K562 (cell line): Measurements from ENCODE around the gene MATK. TPM values are rescaled to one million over a fixed set of nuclear protein-coding genes. Genes with fewer than 3 reads are reported as not detected.

Experiments used
- ATAC-seq: fragments of 200-7000 bp; cut with Tn5 transposase; 3 replicates; pipeline ENCODE4 v1.9.1; 2020; ENCODE audit warnings: moderate library complexity
- BruUV-seq: library from RNA; stranded (reverse); fragments of 400-500 nt; replicated peaks from 2 replicates; lab custom pipeline; 2021; lab: Mats Ljungman, UMichigan
- CTCF ChIA-PET: fragments of 300-600 bp; formaldehyde crosslinking; extraction: SDS; loops from one replicate; lab custom pipeline; 2021; ENCODE audit warnings: low intra/inter-chr PET ratio; lab: Yijun Ruan, JAX
- POLR2A ChIA-PET: fragments of 300-600, 350-650 bp; sonication (Branson Sonifier 250); formaldehyde crosslinking; extraction: SDS; loops from one replicate; lab custom pipeline; 2021; ENCODE audit warnings: antibody characterized with exemption, inconsistent platforms; lab: Yijun Ruan, JAX
- DNase-seq, 4 experiments: peaks; one replicate each; pipeline versions ENCODE4 v3.0.0 to v3.0.0-alpha.2; 2011 to 2018; ENCODE audit warnings: low spot score in 3 of 4, mixed read lengths in 3 of 4; ENCODE audit errors: extremely low read depth in 1 of 4
- FAIRE-seq: peaks from 2 replicates; lab custom pipeline; 2011; peaks lifted over from hg19 to GRCh38; lab: Jason Lieb, UNC
- H2AFZ ChIP-seq: 2 replicates; pipeline ENCODE4 v1.6.0; 2011; ENCODE audit warnings: low read depth, low read length, control low read depth, inconsistent platforms
- H3K27ac ChIP-seq: fragments of 200-600 bp; 3 replicates; pipeline ENCODE4 v1.8.0; 2011; ENCODE audit warnings: low read depth, mild to moderate bottlenecking, control low read depth, inconsistent platforms, low read length, moderate library complexity, mixed read lengths; ENCODE audit errors: extremely low read depth
- H3K27me3 ChIP-seq, 2 experiments: fragments of 300-600 bp in 1 of 2; 2 replicates in 1 of 2; 3 replicates in 1 of 2; pipeline versions ENCODE4 v1.6.0 to v1.8.0; 2011; ENCODE audit warnings: inconsistent platforms in 2 of 2, low read length in 2 of 2, mild to moderate bottlenecking in 1 of 2, mixed read lengths in 1 of 2, moderate library complexity in 1 of 2; ENCODE audit not compliant: control insufficient read depth in 2 of 2, insufficient read depth in 2 of 2
- H3K36me3 ChIP-seq: fragments of 300-600 bp; 3 replicates; pipeline ENCODE4 v1.8.0; 2011; ENCODE audit warnings: mild to moderate bottlenecking, low read length, inconsistent platforms; ENCODE audit not compliant: control insufficient read depth, insufficient read depth
- H3K4me1 ChIP-seq, 2 experiments: fragments of 200-600 bp in 1 of 2; replicated peaks in 1 of 2; 2 replicates in 1 of 2; 3 replicates in 1 of 2; pipeline versions ENCODE4 v1.5.1 to v1.8.0; 2011; ENCODE audit warnings: inconsistent platforms in 2 of 2, low read length in 2 of 2, mild to moderate bottlenecking in 1 of 2, mixed read lengths in 1 of 2, moderate library complexity in 1 of 2; ENCODE audit not compliant: control insufficient read depth in 2 of 2, insufficient read depth in 2 of 2
- H3K4me2 ChIP-seq: 2 replicates; pipeline ENCODE4 v1.6.1; 2011; ENCODE audit warnings: low read length, control low read depth, inconsistent platforms, mixed read lengths; ENCODE audit not compliant: insufficient read depth
- H3K4me3 ChIP-seq: fragments of 200-600 bp; sonication (generic), shearing (Covaris generic); 2 replicates; pipeline ENCODE4 v1.5.1; 2016; ENCODE audit warnings: control low read depth, inconsistent platforms
- H3K79me2 ChIP-seq: fragments of 200-600 bp; 3 replicates; pipeline ENCODE4 v1.8.0; 2011; ENCODE audit warnings: low read length, inconsistent platforms; ENCODE audit not compliant: control insufficient read depth, insufficient read depth
- H3K9ac ChIP-seq, 2 experiments: 2 replicates each; pipeline versions ENCODE4 v1.6.0 to v1.6.1; 2011; ENCODE audit warnings: low read depth in 2 of 2, low read length in 2 of 2, control low read depth in 1 of 2, inconsistent platforms in 1 of 2, mild to moderate bottlenecking in 1 of 2, mixed read lengths in 1 of 2; ENCODE audit not compliant: insufficient read depth in 1 of 2
- H3K9me1 ChIP-seq: one replicate; pipeline ENCODE4 v1.6.0; 2011; ENCODE audit warnings: inconsistent platforms, mild to moderate bottlenecking, low read length, moderate library complexity; ENCODE audit not compliant: control insufficient read depth, insufficient read depth
- H3K9me3 ChIP-seq: replicated peaks from 2 replicates; pipeline ENCODE4 v1.5.1; 2011; ENCODE audit warnings: low read depth, low read length, inconsistent platforms; ENCODE audit not compliant: control insufficient read depth, insufficient read depth
- H4K20me1 ChIP-seq: replicated peaks from 2 replicates; pipeline ENCODE4 v1.6.1; 2011; ENCODE audit warnings: low read length, inconsistent platforms, mixed read lengths; ENCODE audit not compliant: control insufficient read depth, insufficient read depth
- CCNT2 ChIP-seq: IDR thresholded peaks from 2 replicates; pipeline ENCODE4 v1.6.1; 2011; ENCODE audit warnings: borderline replicate concordance, low read depth, mild to moderate bottlenecking, moderate library complexity, mixed read lengths, low read length; ENCODE audit not compliant: insufficient read length; ENCODE audit errors: extremely low read depth
- GABPB1 ChIP-seq: sonication (generic); formaldehyde crosslinking; IDR thresholded peaks from 2 replicates; pipeline ENCODE4 v1.8.0; 2022; ENCODE audit warnings: mild to moderate bottlenecking, missing genetic modification reagents
- ZNF431 ChIP-seq: sonication (generic); formaldehyde crosslinking; IDR thresholded peaks from 2 replicates; pipeline ENCODE4 v1.8.0; 2022; ENCODE audit warnings: mild to moderate bottlenecking, missing genetic modification reagents
- WGBS: fragments of 100-300 bp; shearing (Covaris generic); methylation state at CpG from one replicate; pipeline ENCODE4 v1.1.6; 2016; ENCODE audit warnings: low coverage, mixed read lengths; ENCODE audit not compliant: insufficient coverage; ENCODE audit errors: missing lambda C conversion rate; 5-methylcytosine and 5-hydroxymethylcytosine counted together
- in situ Hi-C: fragments of 300-500 bp; cut with MboI; formaldehyde crosslinking; loops from 4 replicates; pipeline ENCODE4 v1.15.0; 2018; ENCODE audit warnings: inconsistent platforms, mixed read lengths
- intact Hi-C: fragments of 100-400 bp; cut with micrococcal nuclease; formaldehyde crosslinking; loops from 2 replicates; pipeline ENCODE4 v1.14.2; 2022
- polyA plus RNA-seq, 8 experiments: library from polyadenylated mRNA; depleted of rRNA in 4 of 8; stranded (reverse) in 5 of 8; unstranded in 3 of 8; fragments of >200 nt; fragmentation: Nextera tagmentation in 2 of 8; fragmentation: Illumina TruSeq in 1 of 8; extraction: Ambion mirVana in 2 of 8; extraction: Trizol in 1 of 8; gene quantifications; 2 replicates each; pipeline versions ENCODE4 v1.2.1 to v1.2.3, GENCODE V29; 2011 to 2014; ENCODE audit warnings: inconsistent platforms in 1 of 8, missing spikeins in 1 of 8
- total RNA-seq, 7 experiments: library from RNA; depleted of rRNA in 6 of 7; stranded (reverse); fragments of >200 nt in 6 of 7; fragmentation: Illumina TruSeq in 2 of 7; extraction: Trizol in 2 of 7; gene quantifications; 2 replicates each; pipeline versions ENCODE4 v1.2.1 to v1.2.3, GENCODE V29; 2011 to 2021; ENCODE audit warnings: low replicate concordance in 1 of 7
- TF ChIP-seq, protein P1 (sequence below): fragments of 250-450 bp; sonication (Bioruptor Pico); IDR thresholded peaks from 2 replicates; pipeline ENCODE4 v1.8.0; 2022; ENCODE audit warnings: inconsistent platforms, mild to moderate bottlenecking, moderate library complexity, borderline replicate concordance
- TF ChIP-seq, protein P2 (sequence below): fragments of 250-450 bp; sonication (Bioruptor Pico); IDR thresholded peaks from 2 replicates; pipeline ENCODE4 v1.8.0; 2022; ENCODE audit warnings: inconsistent platforms
- TF ChIP-seq, protein P3 (sequence below): sonication (generic); formaldehyde crosslinking; IDR thresholded peaks from 2 replicates; pipeline ENCODE4 v1.8.1; 2023; ENCODE audit warnings: mild to moderate bottlenecking, missing genetic modification reagents
- TF ChIP-seq, protein P4 (sequence below), 2 experiments: IDR thresholded peaks; 2 replicates each; pipeline ENCODE4 v1.6.1; 2011; ENCODE audit warnings: borderline replicate concordance in 1 of 2, control low read depth in 1 of 2, low read depth in 1 of 2, low read length in 1 of 2, mild to moderate bottlenecking in 1 of 2, mixed read lengths in 1 of 2, moderate library complexity in 1 of 2; ENCODE audit not compliant: insufficient read depth in 1 of 2, insufficient read length in 1 of 2, poor library complexity in 1 of 2, severe bottlenecking in 1 of 2; ENCODE audit errors: extremely low read depth in 1 of 2
- TF ChIP-seq, protein P5 (sequence below): fragments of 450-650 bp; IDR thresholded peaks from 2 replicates; pipeline ENCODE4 v1.6.1; 2018; ENCODE audit not compliant: partially characterized antibody

The MATK gene
- total and polyA plus RNA-seq, 9 of the 15 experiments (the other 6 are each of a cell fraction or from before 2014, with no cell fraction given), result 0.08 to 41.5 (median 21.4) TPM

DNA sequence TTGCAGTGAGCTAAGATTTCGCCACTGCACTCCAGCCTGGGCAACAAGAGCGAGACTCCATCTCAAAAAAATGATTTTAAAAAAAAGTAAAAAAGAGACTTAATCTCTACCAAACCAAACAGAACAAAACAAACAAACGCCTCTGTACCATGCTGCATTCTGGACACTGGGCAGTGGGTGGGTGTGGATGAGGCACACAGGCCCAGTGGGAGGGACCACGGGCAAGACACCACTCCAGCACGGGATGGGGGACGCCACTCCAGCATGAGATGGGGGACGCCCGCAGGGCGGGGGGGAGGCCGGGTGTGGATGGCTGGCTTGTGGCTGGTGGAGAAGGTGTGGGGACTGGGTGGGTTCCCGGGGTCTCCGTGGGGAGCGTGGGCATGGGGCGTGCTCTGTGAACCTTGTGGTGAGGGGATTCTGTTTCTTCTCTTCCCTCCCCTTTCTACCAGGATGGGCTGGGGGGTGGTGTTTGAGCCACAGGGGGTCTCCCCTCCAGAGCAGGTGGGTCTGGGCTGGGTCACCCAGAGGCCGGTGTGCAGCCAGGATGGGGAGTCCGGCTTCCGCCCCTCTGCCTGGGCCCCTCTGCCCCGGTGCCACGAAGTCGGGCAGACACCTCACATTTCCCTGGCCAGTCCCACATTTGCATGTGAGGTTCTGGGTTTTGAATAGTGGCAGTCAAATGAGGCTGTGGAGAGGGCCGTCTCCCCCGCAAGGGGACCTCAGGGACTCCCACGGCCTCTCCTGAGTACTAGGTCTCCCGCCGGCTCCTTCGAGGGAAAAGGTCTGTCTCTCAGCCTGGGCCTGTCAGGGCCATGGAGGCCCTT is 23.9 kb upstream of the MATK start:
- WGBS, result 78% methylated on average over 17 of the region's 26 CpGs
- H4K20me1 ChIP-seq, result no peaks in the 10 kb centered on the region
- ChIA-PET CTCF (no interaction called here), POLR2A (no interaction called here)
- H3K27me3 ChIP-seq, result no peaks in the 10 kb centered on the region; a peak in 1 of 5 replicates
- H3K4me1 ChIP-seq, result peaks cover 0 to 59% of the 10 kb centered on the region in 2 experiments
- H3K9me1 ChIP-seq, result no peaks in the 10 kb centered on the region
- no peak for FAIRE-seq
- in situ Hi-C loops (no loop called here), intact Hi-C loops (no loop called here)
- H3K27ac ChIP-seq, result no peak overlapping the region
- no peaks in the 10 kb centered on the region for H3K36me3 ChIP-seq
- H3K9ac ChIP-seq, result peak overlapping the region in 1 of 2 experiments; percentile 58; a peak in 2 of 4 replicates
- H3K79me2 ChIP-seq, result no peaks in the 10 kb centered on the region
- no TSS peak for BruUV-seq
- H3K9me3 ChIP-seq, result peaks cover 7% of the 10 kb centered on the region
- no peak for ATAC-seq
- DNase-seq, result no peak
- no peak overlapping the region for H3K4me3 ChIP-seq
- H3K4me2 ChIP-seq, result no peak overlapping the region
- H2AFZ ChIP-seq, result no peak overlapping the region; the same call in 1 of the 2 replicates
- TF ChIP-seq, protein P1, sequence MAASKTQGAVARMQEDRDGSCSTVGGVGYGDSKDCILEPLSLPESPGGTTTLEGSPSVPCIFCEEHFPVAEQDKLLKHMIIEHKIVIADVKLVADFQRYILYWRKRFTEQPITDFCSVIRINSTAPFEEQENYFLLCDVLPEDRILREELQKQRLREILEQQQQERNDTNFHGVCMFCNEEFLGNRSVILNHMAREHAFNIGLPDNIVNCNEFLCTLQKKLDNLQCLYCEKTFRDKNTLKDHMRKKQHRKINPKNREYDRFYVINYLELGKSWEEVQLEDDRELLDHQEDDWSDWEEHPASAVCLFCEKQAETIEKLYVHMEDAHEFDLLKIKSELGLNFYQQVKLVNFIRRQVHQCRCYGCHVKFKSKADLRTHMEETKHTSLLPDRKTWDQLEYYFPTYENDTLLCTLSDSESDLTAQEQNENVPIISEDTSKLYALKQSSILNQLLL (CRISPR knock-in tag), result no peak
- TF ChIP-seq CCNT2 (no peak), GABPB1 (CRISPR knock-in tag) (no peak), ZNF431 (no peak)
- TF ChIP-seq, protein P2, sequence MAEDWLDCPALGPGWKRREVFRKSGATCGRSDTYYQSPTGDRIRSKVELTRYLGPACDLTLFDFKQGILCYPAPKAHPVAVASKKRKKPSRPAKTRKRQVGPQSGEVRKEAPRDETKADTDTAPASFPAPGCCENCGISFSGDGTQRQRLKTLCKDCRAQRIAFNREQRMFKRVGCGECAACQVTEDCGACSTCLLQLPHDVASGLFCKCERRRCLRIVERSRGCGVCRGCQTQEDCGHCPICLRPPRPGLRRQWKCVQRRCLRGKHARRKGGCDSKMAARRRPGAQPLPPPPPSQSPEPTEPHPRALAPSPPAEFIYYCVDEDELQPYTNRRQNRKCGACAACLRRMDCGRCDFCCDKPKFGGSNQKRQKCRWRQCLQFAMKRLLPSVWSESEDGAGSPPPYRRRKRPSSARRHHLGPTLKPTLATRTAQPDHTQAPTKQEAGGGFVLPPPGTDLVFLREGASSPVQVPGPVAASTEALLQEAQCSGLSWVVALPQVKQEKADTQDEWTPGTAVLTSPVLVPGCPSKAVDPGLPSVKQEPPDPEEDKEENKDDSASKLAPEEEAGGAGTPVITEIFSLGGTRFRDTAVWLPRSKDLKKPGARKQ (CRISPR knock-in tag), result no peak
- TF ChIP-seq, protein P3, sequence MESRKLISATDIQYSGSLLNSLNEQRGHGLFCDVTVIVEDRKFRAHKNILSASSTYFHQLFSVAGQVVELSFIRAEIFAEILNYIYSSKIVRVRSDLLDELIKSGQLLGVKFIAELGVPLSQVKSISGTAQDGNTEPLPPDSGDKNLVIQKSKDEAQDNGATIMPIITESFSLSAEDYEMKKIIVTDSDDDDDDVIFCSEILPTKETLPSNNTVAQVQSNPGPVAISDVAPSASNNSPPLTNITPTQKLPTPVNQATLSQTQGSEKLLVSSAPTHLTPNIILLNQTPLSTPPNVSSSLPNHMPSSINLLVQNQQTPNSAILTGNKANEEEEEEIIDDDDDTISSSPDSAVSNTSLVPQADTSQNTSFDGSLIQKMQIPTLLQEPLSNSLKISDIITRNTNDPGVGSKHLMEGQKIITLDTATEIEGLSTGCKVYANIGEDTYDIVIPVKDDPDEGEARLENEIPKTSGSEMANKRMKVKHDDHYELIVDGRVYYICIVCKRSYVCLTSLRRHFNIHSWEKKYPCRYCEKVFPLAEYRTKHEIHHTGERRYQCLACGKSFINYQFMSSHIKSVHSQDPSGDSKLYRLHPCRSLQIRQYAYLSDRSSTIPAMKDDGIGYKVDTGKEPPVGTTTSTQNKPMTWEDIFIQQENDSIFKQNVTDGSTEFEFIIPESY (CRISPR knock-in tag), result peak; percentile 43; the same call in 1 of the 2 replicates
- TF ChIP-seq, protein P4, sequence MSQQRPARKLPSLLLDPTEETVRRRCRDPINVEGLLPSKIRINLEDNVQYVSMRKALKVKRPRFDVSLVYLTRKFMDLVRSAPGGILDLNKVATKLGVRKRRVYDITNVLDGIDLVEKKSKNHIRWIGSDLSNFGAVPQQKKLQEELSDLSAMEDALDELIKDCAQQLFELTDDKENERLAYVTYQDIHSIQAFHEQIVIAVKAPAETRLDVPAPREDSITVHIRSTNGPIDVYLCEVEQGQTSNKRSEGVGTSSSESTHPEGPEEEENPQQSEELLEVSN (IDR thresholded peaks at IDR 0.05; ENCODE audit: borderline replicate concordance in 1 of 2, extremely low read depth in 1 of 2, insufficient read depth in 1 of 2, insufficient read length in 1 of 2, low read depth in 1 of 2, low read length in 1 of 2, poor library complexity in 1 of 2, severe bottlenecking in 1 of 2), result peak in 1 of 2 experiments; percentile 16
- TF ChIP-seq, protein P5, sequence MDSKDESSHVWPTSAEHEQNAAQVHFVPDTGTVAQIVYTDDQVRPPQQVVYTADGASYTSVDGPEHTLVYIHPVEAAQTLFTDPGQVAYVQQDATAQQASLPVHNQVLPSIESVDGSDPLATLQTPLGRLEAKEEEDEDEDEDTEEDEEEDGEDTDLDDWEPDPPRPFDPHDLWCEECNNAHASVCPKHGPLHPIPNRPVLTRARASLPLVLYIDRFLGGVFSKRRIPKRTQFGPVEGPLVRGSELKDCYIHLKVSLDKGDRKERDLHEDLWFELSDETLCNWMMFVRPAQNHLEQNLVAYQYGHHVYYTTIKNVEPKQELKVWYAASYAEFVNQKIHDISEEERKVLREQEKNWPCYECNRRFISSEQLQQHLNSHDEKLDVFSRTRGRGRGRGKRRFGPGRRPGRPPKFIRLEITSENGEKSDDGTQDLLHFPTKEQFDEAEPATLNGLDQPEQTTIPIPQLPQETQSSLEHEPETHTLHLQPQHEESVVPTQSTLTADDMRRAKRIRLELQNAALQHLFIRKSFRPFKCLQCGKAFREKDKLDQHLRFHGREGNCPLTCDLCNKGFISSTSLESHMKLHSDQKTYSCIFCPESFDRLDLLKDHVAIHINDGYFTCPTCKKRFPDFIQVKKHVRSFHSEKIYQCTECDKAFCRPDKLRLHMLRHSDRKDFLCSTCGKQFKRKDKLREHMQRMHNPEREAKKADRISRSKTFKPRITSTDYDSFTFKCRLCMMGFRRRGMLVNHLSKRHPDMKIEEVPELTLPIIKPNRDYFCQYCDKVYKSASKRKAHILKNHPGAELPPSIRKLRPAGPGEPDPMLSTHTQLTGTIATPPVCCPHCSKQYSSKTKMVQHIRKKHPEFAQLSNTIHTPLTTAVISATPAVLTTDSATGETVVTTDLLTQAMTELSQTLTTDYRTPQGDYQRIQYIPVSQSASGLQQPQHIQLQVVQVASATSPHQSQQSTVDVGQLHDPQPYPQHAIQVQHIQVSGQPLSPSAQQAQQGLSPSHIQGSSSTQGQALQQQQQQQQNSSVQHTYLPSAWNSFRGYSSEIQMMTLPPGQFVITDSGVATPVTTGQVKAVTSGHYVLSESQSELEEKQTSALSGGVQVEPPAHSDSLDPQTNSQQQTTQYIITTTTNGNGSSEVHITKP, result peak; percentile 45
